Chondrocyte (in vitro differentiated cells): ENCODE measurements around the gene TSC1. TPM values are rescaled to one million over a fixed set of nuclear protein-coding genes. Genes with fewer than 3 reads are reported as not detected.

Experiments used
- DNase-seq: peaks from one replicate; pipeline ENCODE4 v3.0.0; 2021; ENCODE audit warnings: mixed read lengths, low spot score
- H3K27ac Mint-ChIP-seq: one replicate; pipeline ENCODE4 v1.8.0; 2021; ENCODE audit warnings: mild to moderate bottlenecking, moderate library complexity, mixed read lengths; ENCODE audit not compliant: unreplicated experiment
- H3K27me3 Mint-ChIP-seq: 2 replicates; pipeline ENCODE4 v1.8.0; 2021; ENCODE audit warnings: low read depth, mixed read lengths
- H3K36me3 Mint-ChIP-seq: 2 replicates; pipeline ENCODE4 v1.8.0; 2021; ENCODE audit warnings: low read depth, mixed read lengths
- H3K4me1 Mint-ChIP-seq: 2 replicates; pipeline ENCODE4 v1.8.0; 2021; ENCODE audit warnings: low read depth, mild to moderate bottlenecking, mixed read lengths
- H3K4me3 Mint-ChIP-seq: one replicate; pipeline ENCODE4 v1.8.0; 2021; ENCODE audit warnings: mild to moderate bottlenecking, moderate library complexity, mixed read lengths; ENCODE audit not compliant: unreplicated experiment
- H3K9me3 Mint-ChIP-seq: 2 replicates; pipeline ENCODE4 v1.8.0; 2021; ENCODE audit warnings: low read depth, mixed read lengths
- total RNA-seq: library from RNA; stranded (reverse); gene quantifications from 3 replicates; pipeline ENCODE4 v1.2.1, GENCODE V29; 2021
- TF ChIP-seq, protein P1 (sequence below): fragments of 200-600 bp; sonication (generic); IDR thresholded peaks from 2 replicates; pipeline ENCODE4 v1.5.0; 2021; ENCODE audit warnings: antibody characterized with exemption, mild to moderate bottlenecking, moderate library complexity

The TSC1 gene
- total RNA-seq, 1 donor from 2014 or later: 42.5 TPM

DNA sequence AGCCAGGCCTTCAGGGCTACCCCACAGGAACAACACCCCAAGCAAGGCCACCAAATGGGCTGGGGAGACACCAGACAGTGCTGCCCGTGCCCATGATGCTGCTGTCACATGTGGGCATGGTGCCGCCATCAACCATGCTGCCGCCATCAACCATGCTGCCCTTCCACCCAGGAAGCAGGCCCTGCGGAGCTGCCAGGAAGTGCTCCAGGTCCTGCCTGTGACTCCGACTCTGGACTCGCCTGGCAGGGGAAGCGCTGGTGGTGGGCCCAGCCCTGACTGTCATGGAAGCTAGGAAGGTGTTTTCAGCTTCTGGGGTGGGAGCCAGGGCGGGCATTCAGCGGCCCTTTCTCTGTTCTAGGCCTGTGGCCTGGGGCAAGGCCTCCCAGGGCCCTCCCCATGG, 75.2 kb downstream of the TSC1 start:
- DNase-seq: no peak
- no peak overlapping the region for H3K4me3 Mint-ChIP-seq
- TF ChIP-seq, protein P1, sequence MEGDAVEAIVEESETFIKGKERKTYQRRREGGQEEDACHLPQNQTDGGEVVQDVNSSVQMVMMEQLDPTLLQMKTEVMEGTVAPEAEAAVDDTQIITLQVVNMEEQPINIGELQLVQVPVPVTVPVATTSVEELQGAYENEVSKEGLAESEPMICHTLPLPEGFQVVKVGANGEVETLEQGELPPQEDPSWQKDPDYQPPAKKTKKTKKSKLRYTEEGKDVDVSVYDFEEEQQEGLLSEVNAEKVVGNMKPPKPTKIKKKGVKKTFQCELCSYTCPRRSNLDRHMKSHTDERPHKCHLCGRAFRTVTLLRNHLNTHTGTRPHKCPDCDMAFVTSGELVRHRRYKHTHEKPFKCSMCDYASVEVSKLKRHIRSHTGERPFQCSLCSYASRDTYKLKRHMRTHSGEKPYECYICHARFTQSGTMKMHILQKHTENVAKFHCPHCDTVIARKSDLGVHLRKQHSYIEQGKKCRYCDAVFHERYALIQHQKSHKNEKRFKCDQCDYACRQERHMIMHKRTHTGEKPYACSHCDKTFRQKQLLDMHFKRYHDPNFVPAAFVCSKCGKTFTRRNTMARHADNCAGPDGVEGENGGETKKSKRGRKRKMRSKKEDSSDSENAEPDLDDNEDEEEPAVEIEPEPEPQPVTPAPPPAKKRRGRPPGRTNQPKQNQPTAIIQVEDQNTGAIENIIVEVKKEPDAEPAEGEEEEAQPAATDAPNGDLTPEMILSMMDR: no peak
- peaks cover 3% of the 10 kb centered on the region for H3K27me3 Mint-ChIP-seq
- H3K27ac Mint-ChIP-seq: no peak overlapping the region
- peaks cover 1% of the 10 kb centered on the region for H3K36me3 Mint-ChIP-seq
- H3K4me1 Mint-ChIP-seq: no peaks in the 10 kb centered on the region
- no peaks in the 10 kb centered on the region for H3K9me3 Mint-ChIP-seq

DNA sequence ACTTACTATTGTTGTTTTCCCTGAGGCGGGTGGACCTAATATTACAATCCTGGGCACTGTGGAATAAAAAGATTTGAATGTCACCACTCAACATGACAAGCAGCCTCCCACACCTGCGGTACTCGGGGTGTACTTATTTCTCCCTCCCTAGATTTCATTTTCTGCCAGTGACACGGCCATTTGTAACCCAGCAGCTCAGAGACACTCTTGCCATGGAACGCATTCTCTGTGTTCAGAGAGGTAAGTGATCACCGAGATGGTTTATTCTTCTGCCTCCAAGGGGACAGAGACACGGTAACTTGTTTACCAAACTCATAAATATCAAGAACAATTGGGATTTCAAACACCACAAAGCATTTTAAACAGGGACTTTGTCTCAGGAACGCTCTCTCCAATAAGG, 77.5 kb downstream of the TSC1 start:
- H3K27me3 Mint-ChIP-seq: peaks cover 3% of the 10 kb centered on the region
- no peaks in the 10 kb centered on the region for H3K9me3 Mint-ChIP-seq
- no peak for DNase-seq
- H3K4me3 Mint-ChIP-seq: no peak overlapping the region
- TF ChIP-seq, protein P1: no peak
- H3K36me3 Mint-ChIP-seq: peaks cover 1% of the 10 kb centered on the region
- no peaks in the 10 kb centered on the region for H3K4me1 Mint-ChIP-seq
- H3K27ac Mint-ChIP-seq: no peak overlapping the region

GRCh38 chr9:132864691-132865090, 79.7 kb downstream of the TSC1 start:
- Mint-ChIP-seq H3K27me3 (peaks cover under 1% of the 10 kb centered on the region), H3K4me3 (no peak overlapping the region), H3K9me3 (no peaks in the 10 kb centered on the region), H3K36me3 (peaks cover 1% of the 10 kb centered on the region), H3K4me1 (no peaks in the 10 kb centered on the region), H3K27ac (no peak overlapping the region)
- no peak for DNase-seq
- TF ChIP-seq, protein P1: no peak

DNA sequence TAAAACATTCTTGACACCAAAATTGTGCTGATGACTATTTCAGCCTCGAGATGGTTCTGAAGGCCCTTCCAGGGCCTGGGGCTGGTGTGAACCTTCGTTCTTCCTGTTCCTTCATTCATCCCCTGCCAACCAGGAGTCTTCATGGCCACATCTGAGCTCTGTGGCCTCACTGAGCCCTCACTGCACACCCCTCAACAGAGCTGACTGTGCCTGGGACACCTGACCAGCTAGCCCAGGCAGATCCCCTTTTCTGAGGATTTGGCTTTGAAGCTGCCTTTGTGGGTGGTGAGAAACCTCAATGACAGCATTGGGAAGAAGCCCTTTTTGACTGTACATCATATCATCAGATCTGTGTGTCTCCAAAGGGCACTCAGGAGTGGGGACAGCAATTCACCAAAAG, 80.1 kb downstream of the TSC1 start:
- no peak for DNase-seq
- no peaks in the 10 kb centered on the region for H3K9me3 Mint-ChIP-seq
- no peaks in the 10 kb centered on the region for H3K4me1 Mint-ChIP-seq
- no peak overlapping the region for H3K27ac Mint-ChIP-seq
- H3K4me3 Mint-ChIP-seq: no peak overlapping the region
- peaks cover 1% of the 10 kb centered on the region for H3K36me3 Mint-ChIP-seq
- peaks cover 2% of the 10 kb centered on the region for H3K27me3 Mint-ChIP-seq
- TF ChIP-seq, protein P1: no peak

GRCh38 chr9:132863096-132863495, 81.3 kb downstream of the TSC1 start:
- Mint-ChIP-seq H3K4me3 (no peak overlapping the region), H3K36me3 (peaks cover 4% of the 10 kb centered on the region), H3K27ac (no peak overlapping the region), H3K9me3 (no peaks in the 10 kb centered on the region), H3K27me3 (peaks cover 8% of the 10 kb centered on the region), H3K4me1 (no peaks in the 10 kb centered on the region)
- no peak for DNase-seq
- TF ChIP-seq, protein P1: no peak
